Gastroesophageal sphincter (tissue), 4 donors: ENCODE results near the gene RCCD1. TPM values are rescaled to one million over a fixed set of nuclear protein-coding genes. Genes with fewer than 3 reads are reported as not detected.
A peak's percentile ranks its signal among the peaks of the same experiment; 100 is the strongest.

ENCODE experiments used
- ATAC-seq: fragments of 150-250 bp; one replicate; pipeline ENCODE4 v1.9.1; 2016; ENCODE audit warnings: mild to moderate bottlenecking, moderate library complexity
- H3K27ac ChIP-seq, 4 donors: fragments of 200-600 bp; sonication (generic) in 3 of 4; 1 replicate in 3 of 4; 2 replicates in 1 of 4; pipeline ENCODE4 v1.5.1; 2016 to 2019
- H3K27me3 ChIP-seq: fragments of 200-600 bp; sonication (generic); one replicate; pipeline ENCODE4 v1.5.1; 2019
- H3K36me3 ChIP-seq, 2 donors: fragments of 200-600 bp; sonication (generic); one replicate each; pipeline ENCODE4 v1.5.1; 2019; ENCODE audit warnings: control low read depth in 1 of 2
- H3K4me1 ChIP-seq, 3 donors: fragments of 200-600 bp; sonication (generic); 1 replicate in 2 of 3; 2 replicates in 1 of 3; pipeline ENCODE4 v1.5.1; 2016 to 2019; ENCODE audit warnings: control low read depth in 2 of 3
- H3K4me3 ChIP-seq, 2 donors: fragments of 200-600 bp; sonication (generic); one replicate each; pipeline ENCODE4 v1.5.1; 2019; ENCODE audit warnings: mild to moderate bottlenecking in 1 of 2, moderate library complexity in 1 of 2
- H3K9me3 ChIP-seq, 3 donors: fragments of 200-600 bp; sonication (generic); one replicate each; pipeline ENCODE4 v1.5.1; 2017 to 2019; ENCODE audit warnings: control low read depth in 2 of 3
- CTCF ChIP-seq, 4 experiments: fragments of 200-600 bp in 2 of 4; fragments of 450-650 bp in 2 of 4; sonication (generic) in 1 of 4; IDR thresholded peaks; one replicate each; pipeline ENCODE4 v1.5.1; 2017 to 2019; ENCODE audit warnings: antibody characterized with exemption in 4 of 4, mild to moderate bottlenecking in 2 of 4, moderate library complexity in 2 of 4
- EP300 ChIP-seq: sonication (generic); formaldehyde crosslinking; IDR thresholded peaks from one replicate; pipeline ENCODE4 v1.6.1; 2017; ENCODE audit warnings: antibody characterized with exemption, mild to moderate bottlenecking
- POLR2A ChIP-seq, 2 donors: fragments of 450-650 bp; IDR thresholded peaks; one replicate each; pipeline ENCODE4 v1.6.1; 2017; ENCODE audit warnings: antibody characterized with exemption in 2 of 2, mild to moderate bottlenecking in 2 of 2, moderate library complexity in 1 of 2
- POLR2AphosphoS5 ChIP-seq: sonication (generic); formaldehyde crosslinking; IDR thresholded peaks from one replicate; pipeline ENCODE4 v1.6.1; 2017; ENCODE audit warnings: antibody characterized with exemption
- WGBS, 2 donors: methylation state at CpG; one replicate each; pipeline ENCODE4 v1.1.5; 2018; ENCODE audit warnings: low coverage in 1 of 2; 5-methylcytosine and 5-hydroxymethylcytosine counted together
- total RNA-seq, 4 donors: library from RNA; depleted of rRNA; stranded (reverse); fragments of >200 nt; gene quantifications; one replicate each; pipeline ENCODE4 v1.1.0, GENCODE V29; 2016

The RCCD1 gene
- total RNA-seq, 4 donors from 2014 or later: 5.3 to 11.1 (median 9.0) TPM

- 31 to 54% methylated on average over 11 to 21 of the region's 21 CpGs for WGBS, 2 donors
- peak overlapping the region; percentile 42 to 61 for H3K4me3 ChIP-seq
- no peaks in the 10 kb centered on the region for H3K27me3 ChIP-seq
- no peak for ATAC-seq
- peaks cover 0 to 48% (median 20%) of the 10 kb centered on the region in 3 donors for H3K4me1 ChIP-seq
- H3K27ac ChIP-seq: peak overlapping the region; percentile 48 to 92 (median 88)
- H3K36me3 ChIP-seq: no peaks in the 10 kb centered on the region
- TF ChIP-seq CTCF (IDR thresholded peaks at IDR 0.05): no peak
- no peak for TF ChIP-seq EP300
- TF ChIP-seq POLR2A (IDR thresholded peaks at IDR 0.05): no peak
- TF ChIP-seq POLR2AphosphoS5: no peak
- no peaks in the 10 kb centered on the region for H3K9me3 ChIP-seq
Observed at GRCh38 chr15:90929246-90930019, 25.3 kb upstream of the RCCD1 start.

GRCh38 chr15:90930861-90931574 lies 23.7 kb upstream of the RCCD1 start:
- 61 to 64% methylated on average over 7 to 8 of the region's 15 CpGs for WGBS, 2 donors
- Histone ChIP-seq H3K9me3 (no peaks in the 10 kb centered on the region), H3K4me1 (peaks cover 0 to 60% (median 28%) of the 10 kb centered on the region in 3 donors), H3K4me3 (peak overlapping the region in 1 of 2 donors; percentile 61), H3K36me3 (no peaks in the 10 kb centered on the region), H3K27me3 (no peaks in the 10 kb centered on the region), H3K27ac (peak overlapping the region; percentile 48 to 92 (median 88))
- ATAC-seq: no peak
- TF ChIP-seq POLR2A (IDR thresholded peaks at IDR 0.05) (no peak), CTCF (IDR thresholded peaks at IDR 0.05) (no peak)

GRCh38 chr15:90931575-90931827 lies 23.2 kb upstream of the RCCD1 start:
- TF ChIP-seq POLR2A (IDR thresholded peaks at IDR 0.05): no peak
- TF ChIP-seq CTCF (IDR thresholded peaks at IDR 0.05): no peak
- no peak for TF ChIP-seq POLR2AphosphoS5
- TF ChIP-seq EP300: no peak
- Histone ChIP-seq H3K4me1 (peaks cover 0 to 65% (median 33%) of the 10 kb centered on the region in 3 donors), H3K4me3 (peak overlapping the region in 1 of 2 donors; percentile 81), H3K27me3 (no peaks in the 10 kb centered on the region), H3K9me3 (no peaks in the 10 kb centered on the region), H3K27ac (peak overlapping the region in 3 of 4 donors; percentile 88 to 92 (median 89)), H3K36me3 (no peaks in the 10 kb centered on the region)
- WGBS, 2 donors: 83% methylated on average over 1 of the region's 6 CpGs; no CpG with 5 or more reads in 1 of the 2 donors
- ATAC-seq: no peak

- H3K4me3 ChIP-seq: peak within 1 kb of the TSS; percentile 68 to 81
- TF ChIP-seq POLR2A (IDR thresholded peaks at IDR 0.05) (peak; percentile 51 to 69), EP300 (no peak), CTCF (IDR thresholded peaks at IDR 0.05) (peak; percentile 85 to 96 (median 90)), POLR2AphosphoS5 (peak; percentile 78)
- H3K9me3 ChIP-seq: no peaks in the 10 kb centered on the region
- 0 to 16% methylated on average over 2 to 4 of the region's 52 CpGs for WGBS, 2 donors
- H3K4me1 ChIP-seq: peaks cover 0 to 71% (median 34%) of the 10 kb centered on the region in 3 donors
- peak within 1 kb of the TSS; percentile 36 to 92 (median 88) for H3K27ac ChIP-seq
- H3K27me3 ChIP-seq: no peaks in the 10 kb centered on the region
- H3K36me3 ChIP-seq: peaks cover 0 to 3% of the 10 kb centered on the region in 2 donors
- peak; percentile 74 for ATAC-seq
Observed at GRCh38 chr15:90931828-90932659, 22.6 kb upstream of the RCCD1 start, which contains the start of gene HDDC3. HDDC3 (minus strand) TSS chr15:90932549; CDS start chr15:90932540, 9 bp downstream.
